ENCODE measurements around the gene GNAT2.
"Not testable (repeated sequence)": the region's sequence is repeated elsewhere in the genome, so short reads cannot be mapped to it uniquely, and the experiment has no call there.

The GNAT2 gene

GRCh38 chr1:109619576-109620400 lies at the start of gene GNAT2, which contains the start of gene AMPD2:
TSS of gene GNAT2 (minus strand) at chr1:109619616. CDS start at chr1:109612870, 6,746 bp downstream.
TSS of gene AMPD2 (plus strand) at chr1:109619837. CDS start at chr1:109621176, 1,339 bp downstream.
- peak; percentile 90 for DNase-seq (ENCODE audit: low read depth)

- DNase-seq (ENCODE audit: low read depth) = no peak
These were observed 48.8 kb upstream of the GNAT2 start for GRCh38 chr1:109668123-109668775.

- DNase-seq (ENCODE audit: low read depth) = peak; percentile 86
These were observed 48.2 kb upstream of the GNAT2 start, which contains the start of gene GSTM2 for GRCh38 chr1:109667452-109668122. TSS of gene GSTM2 (plus strand) at chr1:109668057. CDS start at chr1:109668116, 59 bp downstream.

DNA sequence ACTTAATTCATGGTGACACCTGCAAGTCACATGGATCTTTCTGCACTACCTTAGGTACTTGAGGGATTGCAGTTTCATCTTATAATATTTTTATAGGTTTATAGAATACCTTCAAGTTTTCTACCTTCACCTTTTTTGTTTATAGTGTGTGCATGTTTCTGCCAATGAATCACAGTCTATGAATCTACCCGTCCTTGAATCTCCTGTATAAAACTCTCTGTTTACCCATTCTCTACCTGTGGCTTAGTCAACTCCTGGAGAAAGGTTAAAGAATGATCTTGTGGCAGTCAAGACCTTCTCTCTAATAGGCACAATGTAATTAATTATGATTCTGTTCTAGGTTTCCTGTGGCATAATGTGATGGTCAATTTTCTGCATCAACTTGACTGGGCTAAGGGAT lies 45.3 kb upstream of the GNAT2 start:
- DNase-seq (ENCODE audit: low read depth) = no peak

DNA sequence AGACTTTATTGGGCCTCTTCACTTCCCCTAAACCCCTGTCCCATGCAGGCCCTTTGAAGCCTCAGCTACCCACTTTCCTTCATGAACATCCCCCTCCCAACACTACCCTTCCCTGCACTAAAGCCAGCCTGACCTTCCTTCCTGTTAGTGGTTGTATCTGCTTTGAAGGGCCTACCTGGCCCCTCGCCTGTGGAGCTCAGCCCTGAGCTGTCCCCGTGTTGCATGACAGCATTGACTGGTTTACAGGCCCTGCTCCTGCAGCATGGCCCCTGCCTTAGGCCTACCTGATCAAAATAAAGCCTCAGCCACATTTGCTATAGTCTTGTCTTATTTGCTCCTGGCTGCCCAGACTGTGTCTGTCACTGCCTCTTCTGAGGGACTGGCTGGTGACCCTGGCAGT lies 42.0 kb upstream of the GNAT2 start:
- DNase-seq (ENCODE audit: low read depth) = no peak

- not testable (repeated sequence) for DNase-seq (ENCODE audit: low read depth)
These were observed 41.2 kb upstream of the GNAT2 start for GRCh38 chr1:109660691-109661026.

- peak; percentile 48 for DNase-seq (ENCODE audit: low read depth)
These were observed 40.7 kb upstream of the GNAT2 start for GRCh38 chr1:109659997-109660690.

GRCh38 chr1:109659145-109659544 lies 39.7 kb upstream of the GNAT2 start:
- no peak for DNase-seq (ENCODE audit: low read depth)

- DNase-seq (ENCODE audit: low read depth) = no peak
These were observed 39.2 kb upstream of the GNAT2 start for GRCh38 chr1:109658533-109659042.

- no peak for DNase-seq (ENCODE audit: low read depth)
These were observed 38.6 kb upstream of the GNAT2 start for GRCh38 chr1:109657970-109658369.

- DNase-seq (ENCODE audit: low read depth) = no peak
These were observed 38.0 kb upstream of the GNAT2 start for GRCh38 chr1:109657395-109657794.

DNA sequence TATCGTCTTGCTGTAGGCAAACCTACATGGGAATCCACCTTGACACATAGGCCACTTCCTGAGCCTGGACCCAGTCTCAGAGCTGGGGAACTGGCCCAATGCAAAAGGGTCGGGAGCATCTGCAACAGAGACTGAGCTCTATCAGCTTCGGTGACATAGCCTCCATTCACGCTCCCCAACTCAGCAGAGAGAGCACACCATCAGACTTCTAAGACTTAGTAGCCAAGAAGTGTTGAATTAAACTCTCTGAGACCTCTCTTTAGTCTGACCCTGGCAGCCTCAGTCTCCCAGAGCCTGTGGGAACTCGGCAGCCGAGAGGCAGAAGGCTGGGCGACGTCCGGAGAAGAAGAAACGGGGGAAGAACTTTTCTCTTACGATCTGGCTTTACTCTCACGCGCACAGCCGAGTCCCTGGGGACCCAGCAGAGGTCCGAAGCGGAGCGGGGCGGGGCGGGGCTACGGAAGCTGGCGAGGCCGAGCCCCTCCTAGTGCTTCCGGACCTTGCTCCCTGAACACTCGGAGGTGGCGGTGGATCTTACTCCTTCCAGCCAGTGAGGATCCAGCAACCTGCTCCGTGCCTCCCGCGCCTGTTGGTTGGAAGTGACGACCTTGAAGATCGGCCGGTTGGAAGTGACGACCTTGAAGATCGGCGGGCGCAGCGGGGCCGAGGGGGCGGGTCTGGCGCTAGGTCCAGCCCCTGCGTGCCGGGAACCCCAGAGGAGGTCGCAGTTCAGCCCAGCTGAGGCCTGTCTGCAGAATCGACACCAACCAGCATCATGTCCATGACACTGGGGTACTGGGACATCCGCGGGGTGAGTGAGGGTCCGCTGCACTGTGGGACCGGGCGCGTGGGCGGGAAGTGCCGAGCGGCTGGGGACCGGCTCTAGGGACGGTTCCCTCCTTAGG lies 36.5 kb upstream of the GNAT2 start, which contains the start of gene GSTM4:
TSS of gene GSTM4 (plus strand) at position 485 of the 905 bp plus-strand sequence. CDS start at position 776, 291 bp downstream.
- DNase-seq (ENCODE audit: low read depth) = peak; percentile 61

- no peak for DNase-seq (ENCODE audit: low read depth)
These were observed 35.1 kb upstream of the GNAT2 start for GRCh38 chr1:109654519-109654918.

DNA sequence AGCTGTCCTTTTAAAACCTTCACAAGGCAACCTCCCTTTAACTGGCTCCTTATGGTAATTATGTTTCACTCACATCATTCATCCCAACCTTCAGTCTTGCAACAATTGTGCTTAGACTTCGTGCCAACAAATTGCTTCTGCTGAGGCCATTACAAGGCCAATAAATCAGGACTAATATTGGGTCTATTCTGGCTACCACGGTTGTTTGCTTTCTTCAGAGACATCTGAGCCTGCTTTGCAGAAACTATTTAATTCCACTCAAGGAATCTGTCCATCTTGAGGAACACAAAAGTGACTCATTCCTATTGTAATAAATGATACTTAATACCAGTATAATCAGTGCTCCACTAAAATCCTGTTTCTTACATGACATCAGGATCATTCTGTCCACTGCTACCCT lies 33.9 kb upstream of the GNAT2 start:
- DNase-seq (ENCODE audit: low read depth) = no peak

- no peak for DNase-seq (ENCODE audit: low read depth)
These were observed 33.0 kb upstream of the GNAT2 start for GRCh38 chr1:109652402-109652801.

GRCh38 chr1:109650609-109651008 lies 31.2 kb upstream of the GNAT2 start:
- DNase-seq (ENCODE audit: low read depth) = peak; percentile 27

- peak; percentile 52 for DNase-seq (ENCODE audit: low read depth)
These were observed 30.1 kb upstream of the GNAT2 start for GRCh38 chr1:109649491-109649914.

DNA sequence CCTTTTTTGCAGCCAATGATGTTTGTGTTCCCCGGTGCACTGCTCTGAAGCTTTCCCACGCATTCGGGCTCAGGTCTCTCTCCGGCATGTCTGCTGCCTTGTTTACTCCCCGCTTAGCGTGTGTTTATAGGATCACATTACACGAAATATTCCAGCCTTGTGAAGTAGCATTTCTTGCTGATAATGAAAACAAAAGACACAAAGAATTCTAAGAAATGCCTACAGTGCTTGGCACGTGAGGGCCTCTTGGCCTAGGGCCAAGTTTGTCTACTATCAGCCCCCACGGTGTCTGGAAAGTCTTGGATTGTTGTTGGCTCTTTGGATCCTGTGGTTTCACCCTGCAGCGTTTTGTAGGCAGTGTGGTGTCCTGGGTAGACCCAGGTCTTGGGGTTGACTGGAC lies 25.3 kb upstream of the GNAT2 start:
- peak; percentile 53 for DNase-seq (ENCODE audit: low read depth)

GRCh38 chr1:109643385-109644230 lies 24.2 kb upstream of the GNAT2 start:
- DNase-seq (ENCODE audit: low read depth) = peak; percentile 64

GRCh38 chr1:109642626-109643025 lies 23.2 kb upstream of the GNAT2 start:
- DNase-seq (ENCODE audit: low read depth) = no peak

Measured in iris pigment epithelial cell (primary cell).